Limb (tissue), 2 donors: ENCODE data around the gene ADCY5.

Experiments
- DNase-seq, 2 donors: peaks; one replicate each; pipeline ENCODE4 v3.0.0-alpha.2; 2016; ENCODE audit errors: extremely low spot score in 2 of 2

ADCY5 gene

DNA sequence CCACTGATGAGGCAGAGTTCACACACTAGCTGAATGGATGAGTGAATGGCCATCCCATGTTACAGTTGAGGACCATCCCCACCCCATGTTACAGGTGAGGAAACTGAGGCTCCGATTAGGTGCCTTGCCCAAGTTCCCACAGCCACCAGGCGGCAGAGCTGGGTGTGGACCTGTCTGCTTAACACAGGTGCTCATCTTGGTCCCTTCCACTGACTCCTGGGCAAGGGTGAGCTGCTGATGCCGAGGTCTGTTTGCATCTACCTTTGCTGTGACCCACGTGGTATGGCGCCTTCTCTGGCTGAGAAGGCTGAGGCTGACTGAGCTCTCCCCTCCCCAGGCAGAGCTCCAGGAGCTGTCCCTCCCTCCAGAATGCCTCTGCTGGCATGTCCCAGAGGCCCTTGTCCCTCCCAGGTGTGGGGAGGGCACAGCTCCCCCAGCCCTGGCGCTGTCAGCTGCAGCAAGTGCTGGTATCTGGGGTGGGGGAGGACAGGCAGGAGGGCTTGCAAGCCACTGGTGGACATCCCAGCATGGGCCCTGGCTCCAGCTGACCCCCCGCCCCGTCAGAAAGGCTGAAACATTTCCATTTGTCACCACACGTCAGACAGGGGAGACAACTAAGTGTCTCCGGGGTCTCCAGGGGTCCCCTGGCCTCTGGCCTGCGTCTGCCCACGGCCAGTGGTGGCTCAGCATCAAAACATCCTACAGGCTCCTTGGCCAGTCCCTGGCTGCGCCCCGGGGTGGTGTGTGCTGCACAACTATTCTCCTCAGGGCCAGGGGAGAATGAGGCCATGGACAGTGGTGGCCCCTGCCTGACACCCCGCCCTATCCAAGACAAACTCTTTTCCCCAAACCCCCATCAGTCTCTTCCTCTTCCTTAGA lies 105.4 kb downstream of the ADCY5 start:
- DNase-seq, result no peak

- DNase-seq, result no peak
Observed at GRCh38 chr3:123342631-123343080, 106.2 kb downstream of the ADCY5 start.

- DNase-seq, result no peak
Observed at GRCh38 chr3:123341871-123342630, 106.8 kb downstream of the ADCY5 start.

DNA sequence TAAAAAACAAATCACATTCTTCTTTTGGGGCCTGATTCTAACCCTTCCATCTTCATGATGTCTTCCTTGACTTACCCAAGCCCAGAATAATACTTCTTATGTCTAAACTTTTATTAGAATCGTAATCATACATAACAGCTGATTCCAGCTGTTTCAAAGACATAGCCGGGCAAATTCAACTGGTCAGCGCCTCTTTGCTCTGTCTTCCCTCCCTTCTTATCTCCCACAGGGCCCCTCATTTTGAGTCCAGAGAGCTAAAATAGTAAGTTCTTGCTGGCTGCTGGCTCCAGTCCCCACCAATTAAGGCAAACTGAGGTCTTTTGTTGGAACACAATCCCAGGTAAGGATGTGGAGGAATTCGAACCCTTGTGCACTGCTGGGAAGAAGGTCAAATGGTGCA lies 108.6 kb downstream of the ADCY5 start:
- DNase-seq, result no peak

GRCh38 chr3:123339302-123339701 lies 109.6 kb downstream of the ADCY5 start:
- peak in 1 of 2 donors; percentile 14 for DNase-seq

DNA sequence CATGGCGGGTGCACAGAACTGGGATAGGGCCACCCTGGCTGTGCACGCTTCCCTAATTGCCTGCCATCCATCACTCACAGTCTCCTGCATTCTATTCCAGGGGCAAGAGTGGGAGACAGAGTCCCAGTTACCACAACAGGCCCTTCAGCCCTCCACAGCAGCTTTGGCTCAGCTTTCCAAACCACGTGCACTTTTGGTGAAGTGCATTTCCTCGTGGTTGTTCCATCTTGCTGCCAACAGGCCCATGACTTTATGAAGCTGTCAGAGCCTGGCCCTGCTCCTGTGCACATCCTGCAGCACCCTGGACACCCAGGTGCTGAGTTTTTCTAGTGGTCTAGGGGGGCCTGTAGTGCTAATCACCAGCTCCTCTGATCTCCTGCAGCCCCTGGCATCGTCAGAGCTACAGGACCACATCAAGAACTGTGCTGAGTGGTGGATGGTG lies 110.2 kb downstream of the ADCY5 start:
- DNase-seq, result no peak

GRCh38 chr3:123337948-123338619 lies 110.8 kb downstream of the ADCY5 start:
- no peak for DNase-seq

DNA sequence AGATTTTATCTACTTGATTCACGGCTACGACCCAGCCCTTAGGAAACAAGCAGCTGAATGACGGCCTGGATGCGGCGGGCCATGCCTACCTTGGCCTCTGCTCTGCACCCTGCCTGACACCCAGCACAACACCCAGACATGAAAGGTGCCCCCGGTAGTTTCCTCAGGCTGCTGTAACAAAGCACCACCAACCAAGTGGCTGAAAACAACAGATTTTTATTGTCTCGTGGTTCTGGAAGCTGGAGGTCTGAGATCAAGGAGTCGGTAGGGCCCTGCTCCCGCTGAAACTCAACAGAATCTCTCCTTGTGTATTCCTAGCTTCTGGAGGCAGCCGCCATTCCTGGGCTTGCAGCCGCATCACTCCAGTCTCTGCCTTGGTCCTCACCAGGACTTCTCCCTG lies 111.7 kb downstream of the ADCY5 start:
- no peak for DNase-seq

- no peak for DNase-seq
Observed at GRCh38 chr3:123336441-123336851, 112.4 kb downstream of the ADCY5 start.

DNA sequence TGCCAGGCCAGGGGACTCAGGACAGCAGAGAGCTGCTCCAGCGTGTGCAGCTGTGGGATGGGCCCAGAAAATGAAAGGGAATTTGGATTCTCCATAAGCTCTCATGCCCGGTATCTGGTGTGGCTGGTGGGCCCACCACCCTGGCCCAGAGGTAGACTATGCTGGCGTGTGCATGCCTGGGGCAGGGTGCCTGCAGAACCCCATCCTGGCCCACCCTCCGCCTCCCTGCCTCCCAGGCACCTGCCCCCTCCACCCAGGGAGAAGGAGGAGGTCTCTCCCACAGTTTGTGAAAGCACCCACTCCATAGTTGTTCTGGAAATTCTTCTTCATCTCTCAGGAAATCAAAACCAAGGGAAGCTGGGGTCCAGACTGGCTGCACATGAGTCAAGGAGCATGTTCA lies 112.9 kb downstream of the ADCY5 start:
- DNase-seq, result no peak

DNA sequence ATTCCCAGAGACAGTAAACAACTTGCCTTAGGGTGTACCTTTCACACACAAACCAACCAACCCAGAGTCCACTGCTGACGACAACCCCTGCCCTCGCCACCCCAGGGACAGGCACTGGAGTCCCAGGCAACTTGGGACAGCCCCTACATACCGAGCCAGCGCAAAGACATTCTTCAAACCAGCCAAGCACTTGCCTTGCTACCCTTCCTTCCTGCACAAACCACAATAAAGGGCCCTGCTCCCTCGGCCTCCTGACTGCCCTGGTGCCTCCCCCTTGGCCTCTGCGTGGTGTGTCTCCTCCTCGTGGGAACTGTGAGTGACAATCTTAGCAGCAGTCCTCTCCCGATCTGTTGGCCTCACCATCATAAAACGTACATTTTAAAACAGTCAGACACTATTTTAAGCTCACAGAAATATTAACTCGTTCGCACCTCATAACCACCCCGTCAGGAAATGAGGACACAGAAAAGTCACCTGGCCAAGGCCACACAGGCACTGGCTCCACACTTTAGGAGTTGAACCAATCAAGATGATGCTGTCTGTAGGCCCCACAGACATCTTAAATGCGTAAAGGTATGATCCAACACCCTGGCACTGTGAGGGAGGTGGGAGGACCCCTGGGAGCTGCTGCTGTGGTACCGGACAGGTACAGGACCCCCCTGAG lies 113.8 kb downstream of the ADCY5 start:
- DNase-seq, result no peak

DNA sequence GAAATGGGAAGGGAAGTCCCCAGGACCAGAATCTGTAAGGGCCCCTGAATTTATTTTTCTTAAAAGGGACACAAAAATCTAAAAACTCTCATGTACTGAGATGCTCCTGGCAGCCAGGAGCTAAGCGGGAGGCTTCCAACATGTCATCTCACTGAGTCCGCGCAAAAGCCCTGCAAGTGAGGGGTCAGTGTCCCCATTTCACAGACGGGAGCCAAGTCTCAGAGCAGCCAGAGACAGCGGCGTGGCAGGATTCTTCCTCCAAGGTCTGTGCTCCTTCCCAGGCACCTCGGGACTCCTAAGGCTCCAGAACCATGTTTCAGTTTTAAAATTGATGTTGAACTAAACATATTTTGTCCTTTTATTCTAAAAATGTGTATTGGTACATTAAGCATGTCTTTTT lies 114.8 kb downstream of the ADCY5 start:
- DNase-seq, result no peak

- DNase-seq, result no peak
Observed at GRCh38 chr3:123333401-123333800, 115.5 kb downstream of the ADCY5 start.

DNA sequence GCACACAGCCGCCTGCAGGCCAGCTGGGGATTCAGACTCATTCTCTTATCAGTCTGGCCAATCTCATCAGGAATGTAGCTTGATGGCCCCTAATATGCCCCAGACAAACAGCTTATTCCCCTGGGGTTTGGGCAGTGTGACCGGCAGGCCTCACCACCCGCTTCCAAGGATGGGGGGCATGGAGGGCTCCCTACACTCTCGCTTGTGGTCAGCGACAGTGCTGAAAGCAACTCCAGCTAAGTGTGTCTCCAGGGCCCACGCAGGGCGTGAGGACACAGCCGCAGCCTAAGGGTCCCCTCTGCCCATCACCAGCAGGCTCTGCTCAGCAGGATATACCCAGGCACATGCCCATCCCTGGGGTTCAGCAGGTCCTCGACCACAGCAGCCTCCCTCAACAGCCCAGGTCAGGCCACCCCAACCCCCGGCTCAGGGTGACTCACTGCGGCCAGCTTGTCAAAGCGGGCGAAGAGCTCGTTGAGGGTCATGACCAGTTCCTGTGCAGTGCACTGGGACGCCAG lies 116.7 kb downstream of the ADCY5 start:
- DNase-seq, result no peak

- DNase-seq, result no peak
Observed at GRCh38 chr3:123331651-123332050, 117.2 kb downstream of the ADCY5 start.

DNA sequence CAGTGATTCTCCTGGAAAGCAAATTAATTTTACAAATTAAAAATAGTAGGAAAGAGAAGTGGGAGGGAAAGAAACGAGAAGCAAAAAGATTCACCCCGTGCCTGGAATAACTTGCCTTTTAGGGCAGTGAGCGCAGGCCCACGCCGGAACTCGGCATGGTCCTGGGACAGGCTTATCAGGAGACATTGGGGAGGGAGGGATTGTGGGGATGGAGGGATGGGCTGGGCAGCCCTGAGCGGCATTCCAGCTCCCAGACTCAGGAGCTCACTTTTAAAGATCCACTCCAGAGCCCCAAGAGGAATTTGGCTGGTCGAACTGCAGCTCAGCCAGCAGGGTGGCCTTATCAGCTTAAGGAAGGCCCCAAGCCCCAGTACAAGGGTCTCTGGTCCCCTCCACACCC lies 117.9 kb downstream of the ADCY5 start:
- DNase-seq, result no peak

- no peak for DNase-seq
Observed at GRCh38 chr3:123330441-123330991, 118.4 kb downstream of the ADCY5 start.

GRCh38 chr3:123329636-123330340 lies 119.1 kb downstream of the ADCY5 start:
- no peak for DNase-seq

- peak; percentile 58 to 87 for DNase-seq
Observed at GRCh38 chr3:123328851-123329635, 119.8 kb downstream of the ADCY5 start.
